GM08714 (cell line): ENCODE measurements around the gene TMEM187.

ENCODE experiments used
- H3K4me3 ChIP-seq: fragments of 200-500 bp; sonication (Bioruptor generic); 2 replicates; pipeline ENCODE4 v1.5.1; 2014; ENCODE audit warnings: mild to moderate bottlenecking, low read length, inconsistent platforms
- ZNF274 ChIP-seq: IDR thresholded peaks from 2 replicates; pipeline ENCODE4 v1.6.1; 2012; ENCODE audit warnings: mild to moderate bottlenecking, low read depth, low read length

Gene TMEM187

GRCh38 chrX:153944140-153944799 lies 28.3 kb upstream of the TMEM187 start, which contains the start of gene RENBP:
TSS of gene RENBP (minus strand) at chrX:153944643. CDS start at chrX:153944610, 33 bp downstream.
- no peak within 1 kb of the TSS; the same call in 1 of the 2 replicates for H3K4me3 ChIP-seq
- TF ChIP-seq ZNF274: no peak

- no peak overlapping the region for H3K4me3 ChIP-seq
- TF ChIP-seq ZNF274: no peak
These were observed 27.8 kb upstream of the TMEM187 start for GRCh38 chrX:153944800-153945150.

- TF ChIP-seq ZNF274: no peak
- H3K4me3 ChIP-seq: no peak overlapping the region
These were observed 26.3 kb upstream of the TMEM187 start for GRCh38 chrX:153945956-153946943.

GRCh38 chrX:153947009-153947769 lies 25.4 kb upstream of the TMEM187 start:
- no peak overlapping the region for H3K4me3 ChIP-seq
- no peak for TF ChIP-seq ZNF274

- no peak overlapping the region for H3K4me3 ChIP-seq
- no peak for TF ChIP-seq ZNF274
These were observed 24.5 kb upstream of the TMEM187 start for GRCh38 chrX:153948002-153948466.

- H3K4me3 ChIP-seq: no peak overlapping the region
- no peak for TF ChIP-seq ZNF274
These were observed 23.4 kb upstream of the TMEM187 start for GRCh38 chrX:153948847-153949805.

- no peak for TF ChIP-seq ZNF274
- no peak overlapping the region for H3K4me3 ChIP-seq
These were observed 22.4 kb upstream of the TMEM187 start for GRCh38 chrX:153950127-153950526.

- TF ChIP-seq ZNF274: no peak
These were observed 20.7 kb upstream of the TMEM187 start for GRCh38 chrX:153951683-153952372.

GRCh38 chrX:153952373-153953026 lies 20.1 kb upstream of the TMEM187 start:
- H3K4me3 ChIP-seq: no peak overlapping the region
- TF ChIP-seq ZNF274: no peak

More at GRCh38 chrX:153951683-153952372, 20.7 kb upstream of the TMEM187 start:
- H3K4me3 ChIP-seq: no peak overlapping the region

- no peak overlapping the region for H3K4me3 ChIP-seq
- TF ChIP-seq ZNF274: no peak
These were observed 19.2 kb upstream of the TMEM187 start for GRCh38 chrX:153953342-153953830.

- no peak for TF ChIP-seq ZNF274
- no peak overlapping the region for H3K4me3 ChIP-seq
These were observed 18.5 kb upstream of the TMEM187 start for GRCh38 chrX:153953892-153954557.
